H9 (cell line): Measurements from ENCODE around the gene IGFBP5. TPM values are rescaled to one million over a fixed set of nuclear protein-coding genes. Genes with fewer than 3 reads are reported as not detected.

ENCODE experiments used
- DNase-seq: peaks from one replicate; pipeline ENCODE4 v3.0.0-alpha.2; 2017
- H2AFZ ChIP-seq: one replicate; pipeline ENCODE4 v1.6.1; 2013; ENCODE audit warnings: mild to moderate bottlenecking, low read length, control low read depth, moderate library complexity
- H2AK5ac ChIP-seq: 2 replicates; pipeline ENCODE4 v1.6.1; 2013; ENCODE audit warnings: low read length, control low read depth, mixed read lengths; ENCODE audit not compliant: insufficient read length
- H2BK120ac ChIP-seq: one replicate; pipeline ENCODE4 v1.6.1; 2013; ENCODE audit warnings: low read depth, mild to moderate bottlenecking, low read length, control low read depth, inconsistent platforms; ENCODE audit not compliant: poor library complexity, severe bottlenecking
- H2BK12ac ChIP-seq: 2 replicates; pipeline ENCODE4 v1.6.1; 2013; ENCODE audit warnings: low read length, control low read depth, mixed read lengths, low read depth; ENCODE audit not compliant: insufficient read length
- H2BK15ac ChIP-seq: 2 replicates; pipeline ENCODE4 v1.6.1; 2013; ENCODE audit warnings: low read depth, low read length, control low read depth
- H2BK20ac ChIP-seq: one replicate; pipeline ENCODE4 v1.6.1; 2013; ENCODE audit warnings: low read depth, mild to moderate bottlenecking, low read length, control low read depth, inconsistent platforms; ENCODE audit not compliant: poor library complexity, severe bottlenecking
- H2BK5ac ChIP-seq: 2 replicates; pipeline ENCODE4 v1.6.1; 2013; ENCODE audit warnings: low read length, control low read depth, mixed read lengths; ENCODE audit not compliant: insufficient read length
- H3K14ac ChIP-seq: 2 replicates; pipeline ENCODE4 v1.6.1; 2013; ENCODE audit warnings: low read length, control low read depth; ENCODE audit not compliant: insufficient read depth
- H3K18ac ChIP-seq: 2 replicates; pipeline ENCODE4 v1.6.1; 2013; ENCODE audit warnings: low read depth, mild to moderate bottlenecking, mixed read lengths, low read length, control low read depth; ENCODE audit not compliant: insufficient read length
- H3K23ac ChIP-seq: 2 replicates; pipeline ENCODE4 v1.6.1; 2013; ENCODE audit warnings: low read length, control low read depth, mixed read lengths, low read depth; ENCODE audit not compliant: insufficient read length
- H3K23me2 ChIP-seq: 2 replicates; pipeline ENCODE4 v1.6.1; 2013; ENCODE audit warnings: low read depth, mild to moderate bottlenecking, mixed read lengths, low read length, control low read depth; ENCODE audit not compliant: insufficient read length, poor library complexity, severe bottlenecking
- H3K27ac ChIP-seq: 2 replicates; pipeline ENCODE4 v1.5.1; 2013; ENCODE audit warnings: low read length, control low read depth, mixed read lengths, low read depth; ENCODE audit not compliant: insufficient read length
- H3K27me3 ChIP-seq: 2 replicates; pipeline ENCODE4 v1.6.1; 2013; ENCODE audit warnings: low read length, control low read depth, inconsistent platforms; ENCODE audit not compliant: insufficient read depth
- H3K4ac ChIP-seq: 2 replicates; pipeline ENCODE4 v1.6.1; 2013; ENCODE audit warnings: low read depth, mild to moderate bottlenecking, control low read depth, inconsistent platforms, low read length, moderate library complexity
- H3K4me1 ChIP-seq: 2 replicates; pipeline ENCODE4 v1.6.1; 2013; ENCODE audit warnings: low read length, control low read depth, inconsistent platforms; ENCODE audit not compliant: insufficient read depth
- H3K4me2 ChIP-seq: 2 replicates; pipeline ENCODE4 v1.6.1; 2013; ENCODE audit warnings: low read length, control low read depth, mixed read lengths; ENCODE audit not compliant: insufficient read length, insufficient read depth
- H3K56ac ChIP-seq: 2 replicates; pipeline ENCODE4 v1.6.1; 2013; ENCODE audit warnings: low read depth, mild to moderate bottlenecking, mixed read lengths, low read length, control low read depth; ENCODE audit not compliant: insufficient read length
- H3K79me1 ChIP-seq: 2 replicates; pipeline ENCODE4 v1.6.1; 2013; ENCODE audit warnings: low read depth, mild to moderate bottlenecking, moderate library complexity, low read length, control low read depth, inconsistent platforms; ENCODE audit not compliant: insufficient read depth, poor library complexity, severe bottlenecking
- H3K79me2 ChIP-seq: 2 replicates; pipeline ENCODE4 v1.6.1; 2013; ENCODE audit warnings: low read length, control low read depth, inconsistent platforms; ENCODE audit not compliant: insufficient read depth
- H3K9ac ChIP-seq: 2 replicates; pipeline ENCODE4 v1.6.1; 2013; ENCODE audit warnings: low read length, control low read depth, mixed read lengths; ENCODE audit not compliant: insufficient read length; ENCODE audit errors: extremely low read depth
- H3K9me3 ChIP-seq: one replicate; pipeline ENCODE4 v1.6.1; 2013; ENCODE audit warnings: low read depth, low read length, inconsistent platforms; ENCODE audit not compliant: control insufficient read depth
- H3T11ph ChIP-seq: one replicate; pipeline ENCODE4 v1.6.1; 2013; ENCODE audit warnings: mild to moderate bottlenecking, low read length, control low read depth, inconsistent platforms
- H4K20me1 ChIP-seq: one replicate; pipeline ENCODE4 v1.6.1; 2013; ENCODE audit not compliant: control insufficient read depth, insufficient read length, insufficient read depth
- H4K5ac ChIP-seq: 2 replicates; pipeline ENCODE4 v1.6.1; 2013; ENCODE audit warnings: low read depth, mild to moderate bottlenecking, mixed read lengths, low read length, control low read depth; ENCODE audit not compliant: insufficient read length
- H4K8ac ChIP-seq: replicated peaks from 2 replicates; pipeline ENCODE4 v1.6.1; 2013; ENCODE audit warnings: low read length, control low read depth, mixed read lengths, low read depth; ENCODE audit not compliant: insufficient read length
- H4K91ac ChIP-seq: 2 replicates; pipeline ENCODE4 v1.6.1; 2013; ENCODE audit warnings: low read depth, mild to moderate bottlenecking, moderate library complexity, mixed read lengths, low read length, control low read depth; ENCODE audit not compliant: insufficient read length
- H3K27ac Mint-ChIP-seq, 3 experiments: 2 replicates in 2 of 3; 3 replicates in 1 of 3; pipeline ENCODE4 v1.8.0; 2020 to 2021; ENCODE audit warnings: mixed read lengths in 3 of 3, mild to moderate bottlenecking in 1 of 3, moderate library complexity in 1 of 3
- H3K27me3 Mint-ChIP-seq: 2 replicates; pipeline ENCODE4 v1.8.0; 2021; ENCODE audit warnings: low read depth, mild to moderate bottlenecking, moderate library complexity, mixed read lengths
- H3K36me3 Mint-ChIP-seq, 3 experiments: 2 replicates in 2 of 3; 3 replicates in 1 of 3; pipeline ENCODE4 v1.8.0; 2020 to 2021; ENCODE audit warnings: low read depth in 3 of 3, mixed read lengths in 3 of 3; ENCODE audit not compliant: insufficient read depth in 1 of 3
- H3K4me1 Mint-ChIP-seq, 2 experiments: 2 replicates each; pipeline ENCODE4 v1.8.0; 2020; ENCODE audit warnings: mixed read lengths in 2 of 2
- H3K4me3 Mint-ChIP-seq, 2 experiments: 2 replicates in 1 of 2; 3 replicates in 1 of 2; pipeline ENCODE4 v1.8.0; 2020 to 2021; ENCODE audit warnings: mild to moderate bottlenecking in 2 of 2, mixed read lengths in 2 of 2, moderate library complexity in 1 of 2
- H3K9me3 Mint-ChIP-seq, 2 experiments: 2 replicates in 1 of 2; 3 replicates in 1 of 2; pipeline ENCODE4 v1.8.0; 2020; ENCODE audit warnings: mild to moderate bottlenecking in 2 of 2, mixed read lengths in 2 of 2, moderate library complexity in 1 of 2
- CTCF ChIP-seq: fragments of 200-600 bp; sonication (generic); conservative IDR thresholded peaks from 3 replicates; pipeline ENCODE4 v1.8.0; 2021; ENCODE audit warnings: antibody characterized with exemption, mild to moderate bottlenecking
- WGBS: extraction: QIAGEN DNeasy Blood & Tissue Kit; methylation state at CpG from one replicate; pipeline ENCODE4 v1.1.7; 2013; ENCODE audit warnings: missing lambda C conversion rate, low lambda C conversion rate, mixed read lengths; ENCODE audit not compliant: insufficient read length; ENCODE audit errors: extremely low coverage; 5-methylcytosine and 5-hydroxymethylcytosine counted together
- total RNA-seq: library from RNA; stranded (reverse); gene quantifications from 2 replicates; pipeline ENCODE4 v1.2.1, GENCODE V29; 2021

Gene IGFBP5
- total RNA-seq, 1 experiment from 2014 or later, result 0.90 TPM

GRCh38 chr2:216716109-216716508 is 20.8 kb upstream of the IGFBP5 start:
- H3K36me3 Mint-ChIP-seq, result no peaks in the 10 kb centered on the region; a peak in 1 of 7 replicates
- Histone ChIP-seq H4K20me1 (peaks cover 2% of the 10 kb centered on the region), H3K23ac (no peak overlapping the region), H3K18ac (no peak overlapping the region), H4K5ac (no peak overlapping the region), H3K79me2 (no peaks in the 10 kb centered on the region), H3K4me1 (no peaks in the 10 kb centered on the region), H3K27me3 (no peaks in the 10 kb centered on the region), H2AK5ac (no peak overlapping the region), H3K9ac (no peak overlapping the region), H2AFZ (no peak overlapping the region), H2BK12ac (no peak overlapping the region), H3K27ac (no peak overlapping the region), H4K8ac (no peak overlapping the region), H3K4ac (no peak overlapping the region), H3T11ph (no peak overlapping the region), H3K4me2 (no peak overlapping the region), H2BK20ac (no peak overlapping the region), H3K14ac (no peak overlapping the region; the same call in 1 of the 2 replicates), H2BK120ac (no peak overlapping the region), H4K91ac (no peak overlapping the region), H2BK5ac (no peak overlapping the region), H3K56ac (no peak overlapping the region), H3K79me1 (no peaks in the 10 kb centered on the region), H3K9me3 (no peaks in the 10 kb centered on the region), H2BK15ac (no peak overlapping the region), H3K23me2 (no peaks in the 10 kb centered on the region)
- DNase-seq, result no peak
- no peaks in the 10 kb centered on the region; the same call in none of the 2 replicates for H3K27me3 Mint-ChIP-seq
- no peaks in the 10 kb centered on the region for H3K9me3 Mint-ChIP-seq
- no peak for TF ChIP-seq CTCF
- no peak overlapping the region; a peak in 1 of 7 replicates for H3K27ac Mint-ChIP-seq
- H3K4me3 Mint-ChIP-seq, result no peak overlapping the region
- WGBS, result no CpG with 5 or more reads among the region's 4 CpGs
- peaks cover 5 to 7% of the 10 kb centered on the region in 2 experiments for H3K4me1 Mint-ChIP-seq
